GM12872 (cell line): Measurements from ENCODE around the gene NEK9.

Experiments
- CTCF ChIP-seq: IDR thresholded peaks from 3 replicates; pipeline ENCODE4 v1.5.1; 2011; ENCODE audit warnings: low read depth, mild to moderate bottlenecking, low read length, moderate library complexity; ENCODE audit not compliant: insufficient read depth

The NEK9 gene

GRCh38 chr14:75098212-75098611, 28.6 kb downstream of the NEK9 start:
- TF ChIP-seq CTCF = no peak

DNA sequence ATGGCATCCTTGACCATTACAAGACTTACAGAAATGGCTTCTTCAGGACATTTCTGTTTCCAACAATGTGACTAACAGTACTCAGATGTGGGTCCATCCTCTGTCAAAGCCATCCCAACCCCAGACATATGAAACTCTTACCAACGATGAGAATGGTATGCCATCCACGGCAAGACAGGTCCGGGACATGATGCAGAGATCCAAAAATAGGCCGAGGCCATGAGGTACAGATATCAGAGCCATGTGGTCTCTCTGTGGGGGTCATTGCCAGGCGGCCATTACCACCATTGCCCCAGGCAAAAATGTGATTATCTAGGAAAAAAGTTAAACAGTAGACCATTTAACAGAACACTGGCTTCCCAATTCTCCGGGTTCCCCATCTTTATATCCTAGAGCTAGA, 29.9 kb downstream of the NEK9 start:
- no peak for TF ChIP-seq CTCF

DNA sequence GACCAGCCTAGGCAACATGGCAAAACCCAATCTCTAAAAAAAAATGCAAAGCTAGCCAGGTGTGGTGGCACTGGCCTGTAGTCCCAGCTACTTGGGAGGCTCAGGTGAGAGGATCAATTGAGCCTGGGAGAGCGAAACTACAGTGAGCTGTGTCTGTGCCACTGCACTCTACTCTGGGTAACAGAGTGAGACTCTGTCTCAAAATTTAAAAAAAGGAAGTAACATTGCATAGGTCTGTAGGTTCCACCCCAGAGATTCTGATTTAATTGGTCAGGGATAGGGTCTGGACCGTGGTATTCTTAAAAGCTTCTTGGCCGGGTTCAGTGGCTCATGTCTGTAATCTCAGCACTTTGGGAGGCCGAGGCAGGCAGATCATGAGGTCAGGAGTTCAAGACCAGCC, 31.2 kb downstream of the NEK9 start:
- no peak for TF ChIP-seq CTCF

DNA sequence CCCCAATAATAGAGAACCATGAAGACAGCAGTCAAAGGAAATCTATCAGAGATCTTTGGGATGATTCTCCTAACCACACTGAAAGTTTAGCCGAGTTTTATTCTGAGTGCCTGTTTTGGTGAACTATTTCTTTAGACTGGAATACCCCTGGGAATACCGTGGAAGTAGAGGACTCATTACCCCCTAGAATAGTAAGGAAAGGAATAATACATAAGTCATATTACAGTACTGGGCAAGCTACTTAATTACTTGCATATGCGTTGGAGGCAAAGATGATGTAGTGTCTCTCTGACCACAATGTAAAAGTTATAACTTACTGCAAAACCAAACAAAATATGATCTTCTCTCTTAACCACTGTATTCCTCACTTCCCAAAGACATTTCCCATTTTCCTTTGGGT, 32.0 kb downstream of the NEK9 start:
- TF ChIP-seq CTCF = no peak

DNA sequence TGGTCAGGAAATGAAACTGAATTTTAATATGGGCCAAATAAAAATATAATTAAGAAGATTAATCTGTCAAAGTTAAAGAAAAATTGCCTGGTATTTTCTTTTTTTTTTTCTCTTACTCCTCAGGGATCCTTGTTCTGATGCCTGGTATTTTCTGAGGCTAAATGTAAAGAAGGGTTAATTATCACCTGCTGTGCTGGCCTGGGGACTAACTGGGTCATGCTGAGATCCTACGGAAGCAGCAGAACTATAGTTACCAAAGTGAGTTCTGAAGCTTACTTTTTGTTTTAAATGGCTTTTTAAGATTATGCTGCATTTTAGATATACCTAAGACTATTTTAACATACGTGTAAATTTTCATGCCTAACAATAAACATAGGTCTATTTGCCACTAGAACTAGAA, 34.1 kb downstream of the NEK9 start:
- no peak for TF ChIP-seq CTCF

- no peak for TF ChIP-seq CTCF
These were observed 35.6 kb downstream of the NEK9 start for GRCh38 chr14:75091251-75091650.

GRCh38 chr14:75090353-75090752, 36.5 kb downstream of the NEK9 start:
- TF ChIP-seq CTCF = no peak

- peak; percentile 74 for TF ChIP-seq CTCF
These were observed 38.1 kb downstream of the NEK9 start for GRCh38 chr14:75088566-75089373.
